Right hindlimb (tissue), 1 donor: ENCODE data around the gene HDHD3.

Experiments used
- DNase-seq: peaks from one replicate; pipeline ENCODE4 v3.0.0-alpha.2; 2018

The HDHD3 gene

DNA sequence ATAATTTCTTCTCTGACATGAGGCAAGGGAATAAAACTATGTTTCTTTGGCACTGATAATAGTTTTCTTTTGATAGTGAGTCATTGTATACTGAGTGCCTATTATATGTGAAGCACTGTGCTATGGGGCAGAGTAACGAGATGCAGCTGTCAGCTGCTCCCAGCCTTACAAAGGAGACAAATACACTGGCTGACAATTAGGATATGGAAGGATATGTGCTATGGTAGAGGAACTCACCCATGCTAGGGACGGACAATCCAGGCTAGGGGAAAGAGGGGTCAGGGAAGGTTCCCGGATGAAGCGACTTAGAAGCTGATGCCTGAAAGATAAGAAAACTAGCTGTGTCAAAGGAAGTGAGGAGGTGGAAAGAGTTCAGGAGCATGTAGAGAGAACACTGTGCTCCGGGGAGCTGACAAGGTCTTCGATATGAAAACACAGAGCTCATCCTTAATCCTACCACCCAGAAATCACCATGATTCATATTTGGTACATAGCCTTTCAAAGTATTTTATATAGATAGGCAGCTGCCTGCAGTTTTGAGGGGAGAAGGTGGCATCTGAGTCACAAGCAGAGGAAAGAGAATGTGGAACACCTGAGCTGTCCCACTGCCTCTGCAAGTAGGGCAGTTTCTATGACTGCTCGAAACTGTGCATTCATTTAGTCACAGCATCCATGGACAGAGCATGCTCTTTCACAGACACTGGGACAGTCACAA is 15.3 kb downstream of the HDHD3 start:
- no peak for DNase-seq

DNA sequence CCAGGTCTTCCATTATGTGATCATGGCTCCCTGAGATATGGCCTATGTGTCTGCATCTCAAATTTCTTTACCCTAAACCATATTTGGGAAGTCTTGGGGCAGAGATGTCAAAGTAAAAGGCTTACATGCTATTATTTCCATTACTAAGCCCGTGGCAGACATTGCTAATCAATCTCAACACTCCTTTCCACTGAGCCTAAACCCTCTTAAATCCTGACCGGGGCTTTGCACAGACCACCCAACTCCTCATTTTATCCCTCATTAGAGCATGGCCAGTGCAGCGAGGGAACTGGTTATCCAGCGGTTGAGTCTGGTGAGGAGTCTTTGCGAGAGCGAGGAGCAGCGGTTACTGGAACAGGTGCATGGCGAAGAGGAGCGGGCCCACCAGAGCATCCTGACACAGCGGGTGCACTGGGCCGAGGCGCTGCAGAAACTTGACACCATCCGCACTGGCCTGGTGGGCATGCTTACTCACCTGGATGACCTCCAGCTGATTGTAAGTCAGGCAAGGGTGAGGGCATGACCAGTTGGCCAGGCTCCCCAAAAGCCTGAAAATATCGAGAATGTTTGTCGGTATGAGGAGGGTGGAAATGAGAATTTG is 16.4 kb downstream of the HDHD3 start:
- DNase-seq: no peak

DNA sequence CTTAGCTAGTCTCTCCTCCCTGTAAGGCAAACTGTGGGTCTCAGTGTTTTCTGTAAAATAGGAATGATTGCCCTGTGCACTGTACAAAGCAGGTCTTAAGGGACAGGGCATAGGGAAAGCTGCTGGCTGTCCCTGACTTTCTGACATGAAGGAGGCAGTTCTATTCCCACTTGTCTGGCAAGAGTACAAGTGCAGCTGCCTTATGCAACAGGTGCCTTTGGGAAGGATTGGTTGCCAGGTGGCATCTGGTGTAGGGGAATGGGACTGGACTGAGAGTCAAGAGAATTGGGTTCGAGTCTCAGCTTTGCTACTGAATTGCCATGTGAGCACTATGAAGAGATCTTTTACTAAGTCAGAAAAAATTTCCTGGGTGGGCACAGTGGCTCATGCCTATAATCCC is 17.4 kb downstream of the HDHD3 start:
- DNase-seq: no peak

DNA sequence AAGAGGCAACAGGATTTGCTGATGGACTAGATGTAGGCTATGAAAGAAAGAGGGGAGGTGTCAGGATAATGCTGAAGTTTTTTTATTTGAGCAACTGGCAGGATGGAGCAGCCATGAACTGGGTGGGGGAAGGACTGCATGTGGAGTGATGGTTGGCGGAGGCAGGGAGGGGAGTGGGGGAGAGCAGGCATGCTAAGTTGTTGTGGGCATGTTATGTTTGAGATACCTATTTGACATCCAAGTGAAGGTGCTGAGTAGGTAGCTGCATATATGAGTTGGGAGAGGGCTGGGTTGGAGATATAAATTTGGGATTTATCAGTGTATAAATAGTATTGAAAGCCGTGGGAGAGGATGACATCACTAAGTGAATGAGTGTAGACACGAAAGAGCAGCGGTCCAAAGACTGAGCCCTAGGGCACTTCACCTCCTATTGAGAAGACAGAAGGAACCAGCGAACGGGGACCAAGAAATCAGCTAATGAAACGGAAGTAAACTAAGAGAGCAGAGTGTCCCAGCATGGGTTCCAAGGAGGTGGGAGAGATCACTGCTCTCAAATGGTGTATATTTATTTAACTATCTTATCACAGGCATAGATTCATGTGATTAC is 20.0 kb downstream of the HDHD3 start:
- DNase-seq: no peak

DNA sequence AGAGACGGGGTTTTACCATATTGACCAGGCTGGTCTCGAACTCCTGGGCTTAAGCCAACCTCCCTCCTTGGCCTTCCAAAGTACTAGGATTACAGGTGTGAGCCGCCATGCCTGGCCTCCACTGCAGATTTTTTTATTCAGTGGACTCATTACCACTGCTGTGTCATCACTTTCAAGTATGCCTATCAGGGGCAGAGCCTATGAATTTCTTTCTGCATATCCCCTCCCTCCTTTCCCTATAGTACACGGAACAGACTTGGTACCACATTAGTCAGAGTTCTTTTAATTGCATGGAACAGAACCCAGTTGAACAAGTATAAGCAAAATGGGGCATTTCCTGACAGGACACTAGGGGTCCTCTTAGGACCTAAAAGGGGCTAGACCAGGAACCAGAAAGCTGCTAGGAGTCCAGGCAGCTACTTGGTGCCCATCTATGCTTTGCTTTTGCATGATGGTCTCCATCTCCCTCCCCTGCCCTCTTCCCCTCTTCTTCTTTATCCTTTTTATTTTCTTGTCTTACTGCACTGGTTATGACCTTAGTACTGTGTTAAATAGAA is 21.7 kb downstream of the HDHD3 start:
- no peak for DNase-seq

DNA sequence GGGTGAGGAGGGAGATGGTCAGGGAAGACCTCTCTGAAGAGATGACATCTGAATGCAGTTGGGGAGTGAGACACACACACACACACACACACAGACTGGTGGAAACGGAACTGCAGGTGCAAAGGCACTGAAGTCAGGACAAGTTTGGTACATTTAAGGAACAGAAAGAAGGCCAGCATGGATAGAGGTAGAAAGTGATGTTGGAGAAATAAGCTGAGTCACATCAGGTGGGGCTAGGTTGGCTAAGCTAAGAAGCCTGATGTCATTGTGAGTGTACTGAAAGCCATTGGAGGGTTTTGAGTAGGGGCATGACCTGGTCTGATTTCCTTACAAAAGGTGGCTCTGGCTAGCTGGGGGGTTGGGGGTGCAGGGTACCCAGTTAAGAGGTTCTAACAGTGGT is 24.4 kb downstream of the HDHD3 start:
- DNase-seq: no peak

DNA sequence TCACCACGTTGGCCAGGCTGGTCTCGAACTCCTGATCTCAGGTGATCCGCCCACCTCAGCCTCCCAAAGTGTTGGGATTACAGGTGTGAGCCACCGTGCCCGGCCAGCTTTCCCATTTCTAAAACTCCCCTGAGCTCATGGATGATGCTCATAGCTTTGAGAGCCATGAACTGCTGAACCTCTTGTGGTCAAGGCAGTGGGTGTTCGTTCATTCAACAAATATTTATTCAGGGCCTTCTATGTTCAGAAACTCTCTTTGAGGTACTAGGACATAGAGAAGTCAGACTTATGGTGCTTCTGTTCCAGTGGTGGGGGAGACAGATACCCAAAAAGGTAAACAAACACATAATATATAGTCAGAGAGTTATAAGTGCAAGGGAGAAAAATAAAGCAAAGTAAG is 24.8 kb downstream of the HDHD3 start:
- no peak for DNase-seq

DNA sequence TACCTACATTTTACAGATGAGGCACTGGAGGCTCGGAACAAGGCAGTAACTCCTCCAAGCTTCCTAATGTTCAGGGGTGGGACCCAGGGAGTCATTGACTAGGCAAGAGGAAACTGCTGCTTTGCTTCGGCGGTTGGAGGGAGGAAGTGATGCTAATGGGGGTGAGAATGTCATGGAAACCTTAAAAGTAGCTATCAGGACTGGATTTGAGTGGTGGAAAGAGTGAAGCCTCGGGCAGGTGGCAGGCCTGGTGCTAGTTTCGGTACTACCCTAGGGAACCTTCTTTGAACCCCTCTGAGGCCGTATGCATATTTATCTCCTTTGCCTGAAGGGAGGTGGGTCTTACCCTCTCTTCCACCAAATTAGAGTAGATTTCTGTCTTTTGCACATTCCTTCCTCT is 25.8 kb downstream of the HDHD3 start:
- DNase-seq: no peak

DNA sequence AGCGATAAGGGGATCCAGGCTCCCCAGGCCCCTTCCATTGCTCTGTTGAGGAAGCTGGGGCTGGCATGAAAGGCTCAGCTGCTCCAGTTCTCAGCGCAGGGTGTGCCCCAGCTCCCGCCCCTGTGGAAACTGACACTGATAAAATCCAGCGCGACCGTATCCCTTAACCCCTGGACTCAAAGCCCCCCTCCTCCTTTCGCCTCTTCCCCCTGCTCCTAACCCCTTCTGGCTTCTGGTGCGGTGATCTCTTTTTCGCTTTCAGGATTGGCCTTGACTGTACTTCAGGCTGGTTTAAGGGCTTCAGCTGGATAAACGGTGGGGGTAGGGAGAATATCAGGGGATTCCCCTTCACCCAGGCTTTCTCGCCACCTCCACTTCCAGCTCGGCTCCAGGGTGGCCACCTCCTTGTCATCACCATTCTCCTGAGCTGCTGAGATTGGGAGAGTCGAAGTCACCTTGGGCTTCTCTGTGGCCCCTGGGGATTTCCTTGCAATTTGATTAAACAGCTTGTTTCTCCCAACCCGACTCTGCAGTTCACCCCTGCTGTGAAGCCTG is 26.6 kb downstream of the HDHD3 start:
- DNase-seq: no peak

DNA sequence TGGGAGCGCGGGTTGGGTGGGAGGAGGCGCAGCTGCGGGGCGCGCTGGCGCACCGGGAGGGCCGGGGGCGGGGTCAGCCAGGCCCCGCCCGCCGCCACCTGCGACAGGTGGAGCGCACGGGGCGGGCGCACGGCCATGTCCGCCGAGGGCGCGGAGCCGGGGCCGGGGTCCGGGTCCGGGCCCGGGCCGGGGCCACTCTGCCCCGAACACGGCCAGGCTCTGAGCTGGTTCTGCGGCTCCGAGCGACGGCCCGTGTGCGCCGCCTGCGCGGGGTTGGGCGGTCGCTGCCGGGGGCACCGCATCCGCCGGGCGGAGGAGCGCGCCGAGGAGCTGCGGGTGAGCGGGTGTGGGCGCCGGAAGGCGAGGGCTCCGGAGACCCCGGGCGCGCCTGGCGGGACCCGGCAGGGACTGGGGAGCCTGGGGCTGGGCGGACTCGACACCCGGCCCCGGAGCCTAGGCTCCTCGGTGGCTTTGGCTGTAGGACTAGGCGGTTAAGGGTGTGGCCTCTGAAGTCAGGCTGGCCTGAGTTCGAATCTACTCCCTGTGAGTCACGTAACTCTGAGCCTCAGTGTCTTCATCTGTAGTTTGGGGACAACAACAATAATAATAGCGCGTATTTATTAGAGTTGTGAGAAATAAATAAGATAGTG is 27.2 kb downstream of the HDHD3 start, which contains the start of gene BSPRY:
Gene BSPRY (plus strand): TSS at position 97 of the 650 bp plus-strand sequence. CDS start 39 bp downstream, at position 136.
- DNase-seq: no peak

DNA sequence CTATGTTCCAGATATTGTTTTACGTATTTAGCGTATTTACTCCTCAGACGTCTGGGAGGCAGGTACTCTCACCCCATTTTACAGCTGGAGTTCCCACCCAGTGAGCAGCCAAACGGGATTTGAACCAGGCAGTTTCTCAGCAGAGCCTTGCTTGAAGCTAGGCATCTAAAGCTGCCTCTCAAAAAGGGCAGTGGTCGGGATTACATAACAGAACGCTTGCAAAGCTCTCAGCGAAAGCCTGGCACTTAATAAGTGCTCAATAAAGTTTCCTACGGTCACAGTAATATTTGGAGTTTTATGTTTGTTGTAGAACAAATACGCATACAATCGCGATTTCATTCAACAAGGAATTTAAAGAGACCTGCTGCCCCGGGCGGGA is 27.7 kb downstream of the HDHD3 start:
- DNase-seq: no peak

DNA sequence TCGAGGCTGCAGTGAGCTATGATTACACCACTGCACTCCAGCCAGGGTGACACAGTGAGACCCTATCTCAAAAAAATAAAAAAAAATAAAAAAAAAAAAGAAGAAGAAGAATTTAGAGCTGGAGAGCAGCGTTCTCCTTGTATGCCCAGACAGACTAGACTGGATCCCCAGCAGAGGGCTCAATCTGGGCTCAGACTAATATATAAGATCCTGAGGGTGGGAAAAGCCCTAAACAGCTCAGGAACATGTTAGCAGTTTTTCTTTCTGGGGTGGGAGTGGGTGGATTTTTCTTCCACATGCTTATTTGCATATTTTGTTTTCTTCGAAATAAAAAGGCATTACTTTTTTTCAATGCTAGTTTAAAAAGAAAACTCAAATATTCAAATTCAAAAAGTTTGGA is 28.3 kb downstream of the HDHD3 start:
- DNase-seq: no peak

DNA sequence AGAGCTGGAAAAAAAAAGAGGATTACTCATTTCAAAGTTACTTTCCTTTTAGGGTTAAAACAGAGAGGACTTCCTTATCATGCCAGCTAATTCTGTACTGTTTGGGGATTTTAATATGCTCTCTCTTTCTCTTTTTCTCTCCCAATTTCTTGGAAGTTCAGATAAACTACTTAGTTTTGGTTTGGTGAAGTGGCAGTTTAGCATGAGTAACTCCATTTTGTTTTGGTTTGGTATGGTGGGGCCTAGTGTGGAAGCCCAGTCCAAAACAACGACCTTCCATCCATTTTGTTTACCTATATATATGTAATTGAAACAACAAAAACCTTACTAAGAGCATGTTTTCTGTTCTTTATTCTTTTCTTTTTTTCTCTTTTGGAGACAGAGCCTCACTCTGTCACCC is 31.1 kb downstream of the HDHD3 start:
- DNase-seq: no peak

DNA sequence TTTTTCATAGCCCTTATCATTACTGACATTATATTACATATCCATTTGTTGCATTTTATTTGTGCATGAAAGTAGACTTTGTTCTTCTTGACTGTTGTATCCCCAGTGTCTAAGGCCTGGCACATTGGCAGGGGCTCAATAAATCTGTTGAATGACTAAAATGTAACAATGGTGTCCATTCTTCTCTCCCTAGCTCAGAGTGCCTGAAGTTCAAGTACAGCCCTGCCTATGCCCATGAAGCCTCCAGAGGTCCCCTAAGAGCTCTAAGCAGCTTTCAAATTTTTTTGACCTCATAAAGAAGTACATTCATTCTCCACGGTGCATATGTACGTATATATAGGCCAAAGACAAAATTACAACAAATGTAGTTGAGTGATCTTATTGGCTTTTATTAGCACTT is 31.6 kb downstream of the HDHD3 start:
- DNase-seq: no peak

DNA sequence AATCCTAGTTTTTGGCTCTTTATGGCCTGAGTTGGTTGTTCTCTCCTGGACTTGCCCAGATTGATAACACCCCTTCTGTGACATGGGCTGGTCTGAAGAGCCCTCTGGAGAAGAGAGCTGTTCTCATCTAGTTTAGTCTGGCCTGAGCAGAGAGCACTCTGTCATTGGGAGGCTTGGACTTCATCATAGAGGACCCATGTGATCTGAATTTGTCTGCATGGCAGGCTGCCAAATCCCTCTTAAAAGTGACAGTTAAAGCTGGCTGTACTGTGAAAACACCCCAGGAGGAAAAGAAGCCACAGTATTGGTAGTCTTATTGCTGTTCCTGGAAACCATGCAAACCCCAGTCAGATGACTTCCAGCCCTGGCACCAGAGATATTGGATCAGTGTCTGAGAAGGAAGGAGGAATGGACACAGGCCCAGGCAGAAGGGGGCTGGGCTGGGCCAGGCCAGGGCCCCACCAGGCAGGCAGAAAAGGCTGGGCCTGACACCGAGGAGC is 33.0 kb downstream of the HDHD3 start:
- peak; percentile 72 for DNase-seq

DNA sequence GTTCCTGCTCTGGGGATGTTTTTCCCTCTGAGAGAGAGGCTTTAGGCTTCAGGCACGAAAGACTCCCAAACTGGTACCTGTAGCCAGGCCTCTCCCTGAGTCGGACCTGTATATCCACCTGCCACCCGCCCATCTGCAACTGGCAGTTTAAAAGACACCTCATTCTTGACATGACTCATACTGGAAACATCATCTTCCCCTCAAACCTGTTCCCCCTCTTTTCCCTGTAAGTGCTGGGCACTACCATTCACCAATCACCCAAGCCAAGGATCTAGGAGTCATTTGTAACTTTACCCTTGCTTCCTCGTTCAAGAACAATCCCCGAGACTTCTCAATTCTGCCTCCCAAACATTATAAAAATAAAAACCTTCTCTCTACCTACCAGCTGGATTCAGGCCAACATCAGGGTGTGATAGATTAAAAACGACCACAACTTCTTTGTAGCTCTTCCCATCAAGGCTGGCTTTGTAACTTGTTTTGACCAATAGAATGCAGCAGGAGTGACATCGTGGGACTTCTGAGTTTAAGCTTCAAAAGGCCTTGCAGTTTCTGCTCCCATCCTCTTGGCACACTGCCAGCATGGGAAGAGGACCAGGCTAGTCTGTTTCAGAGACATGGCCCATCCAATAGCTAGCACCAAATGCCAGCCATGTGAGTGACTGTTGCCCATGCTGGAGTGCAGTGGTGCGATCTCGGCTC is 34.9 kb downstream of the HDHD3 start:
- no peak for DNase-seq

DNA sequence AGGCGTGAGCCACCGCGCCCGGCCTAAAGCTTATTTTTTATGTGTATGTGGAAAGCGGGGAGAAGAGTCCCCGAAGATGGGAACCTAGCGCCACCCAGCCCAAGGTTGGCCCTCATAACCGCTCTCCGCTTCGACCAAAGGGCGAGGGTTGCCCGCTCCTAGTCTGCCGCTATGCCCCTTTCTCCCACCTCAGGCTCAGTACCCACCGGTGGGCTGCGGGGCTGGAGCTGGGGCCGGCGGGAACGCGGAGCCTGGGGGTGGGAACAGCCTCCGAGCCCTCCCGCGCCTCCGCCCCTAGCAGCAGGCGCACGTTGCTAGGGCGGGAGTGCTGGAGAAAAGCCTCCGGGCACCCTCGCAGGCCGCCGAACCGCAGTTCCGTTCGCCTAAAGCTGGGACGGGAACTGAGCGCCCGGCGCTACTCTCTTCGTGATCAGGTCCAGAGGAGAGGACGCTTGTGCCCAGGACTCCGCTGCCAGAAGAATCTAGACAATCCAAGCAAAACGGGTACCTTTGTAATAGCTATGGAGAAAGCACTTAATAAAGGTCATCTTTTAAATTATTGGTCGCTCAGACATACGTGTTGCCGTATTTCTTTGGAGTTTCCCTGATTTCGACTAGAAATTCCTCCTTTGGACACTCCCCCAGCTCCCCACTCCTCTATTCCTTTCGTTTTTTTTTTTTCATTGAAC is 36.6 kb downstream of the HDHD3 start, which contains the start of gene WDR31:
Gene WDR31 (minus strand): TSS at position 265 of the 689 bp plus-strand sequence. CDS start 8,253 bp downstream, outside the sequence.
- peak; percentile 93 for DNase-seq

DNA sequence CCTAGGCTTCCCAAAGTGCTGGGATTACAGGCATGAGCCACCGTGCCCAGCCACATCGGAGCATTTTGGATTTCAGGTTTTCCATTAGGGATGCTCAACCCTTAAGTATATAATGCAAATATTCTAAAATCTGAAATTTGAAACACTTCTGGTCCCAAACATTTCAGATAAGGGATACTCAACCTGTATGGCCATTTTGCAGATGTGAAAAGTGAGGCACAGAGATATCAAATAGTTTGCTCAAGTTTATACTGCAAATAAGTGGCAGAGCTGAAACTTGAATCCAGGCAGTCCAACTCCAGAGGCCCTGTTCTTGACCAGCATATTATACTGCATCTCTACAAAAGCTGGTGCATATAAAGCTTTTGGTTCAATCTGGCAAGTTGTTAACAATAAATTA is 39.1 kb downstream of the HDHD3 start:
- DNase-seq: no peak

DNA sequence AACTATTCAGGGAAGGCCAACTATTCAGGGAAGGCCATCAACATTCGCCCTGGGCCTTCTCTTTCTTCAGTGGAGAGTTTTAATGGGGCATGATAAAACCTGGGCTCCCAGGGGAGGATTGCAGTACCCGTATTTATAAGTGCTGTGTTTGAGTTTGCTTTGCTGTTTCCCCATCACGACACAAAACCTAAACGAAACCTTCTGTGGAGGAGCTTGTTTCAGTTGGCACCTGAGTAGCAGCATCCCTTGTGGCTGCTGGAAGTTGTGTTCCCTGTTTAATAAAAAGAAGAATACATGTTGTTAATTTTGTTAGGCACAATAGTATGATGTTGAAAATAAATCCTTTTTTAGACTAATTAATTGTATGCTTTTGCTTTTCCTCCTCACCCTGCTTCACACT is 45.0 kb downstream of the HDHD3 start:
- DNase-seq: no peak

DNA sequence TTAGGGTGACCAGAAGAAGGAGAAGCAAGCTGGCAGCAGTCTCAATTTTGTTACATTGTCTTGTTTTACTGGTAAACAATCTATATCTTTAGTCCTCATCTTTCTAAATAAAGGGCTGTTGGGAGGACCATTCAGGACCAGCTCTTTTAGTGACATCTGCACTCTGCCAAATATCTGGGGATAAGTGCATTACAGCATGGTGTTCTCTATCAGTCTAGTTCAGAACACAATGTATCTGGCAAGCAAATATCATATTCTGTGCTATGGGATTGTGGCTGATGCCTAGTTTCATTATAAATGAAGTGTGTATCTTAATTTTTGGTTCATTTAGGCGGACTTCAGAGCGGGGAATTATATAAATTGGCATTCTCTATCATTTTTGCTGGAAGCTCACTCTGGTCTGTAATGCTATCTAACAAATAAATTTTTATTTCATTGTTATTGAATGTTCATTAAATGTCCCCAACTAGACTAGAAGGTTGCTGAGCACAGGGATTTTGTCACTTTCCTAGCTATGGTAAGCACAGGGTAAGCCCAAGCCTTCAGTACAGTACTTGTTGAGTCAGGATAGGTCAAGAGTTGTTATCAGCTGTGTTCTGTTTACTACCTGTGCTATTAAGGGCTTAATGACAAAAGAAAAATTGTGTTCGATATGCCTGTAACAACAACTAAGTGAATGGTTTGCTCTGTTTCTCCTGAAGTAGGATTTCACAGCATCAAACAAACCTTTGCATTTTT is 48.6 kb downstream of the HDHD3 start:
- no peak for DNase-seq

DNA sequence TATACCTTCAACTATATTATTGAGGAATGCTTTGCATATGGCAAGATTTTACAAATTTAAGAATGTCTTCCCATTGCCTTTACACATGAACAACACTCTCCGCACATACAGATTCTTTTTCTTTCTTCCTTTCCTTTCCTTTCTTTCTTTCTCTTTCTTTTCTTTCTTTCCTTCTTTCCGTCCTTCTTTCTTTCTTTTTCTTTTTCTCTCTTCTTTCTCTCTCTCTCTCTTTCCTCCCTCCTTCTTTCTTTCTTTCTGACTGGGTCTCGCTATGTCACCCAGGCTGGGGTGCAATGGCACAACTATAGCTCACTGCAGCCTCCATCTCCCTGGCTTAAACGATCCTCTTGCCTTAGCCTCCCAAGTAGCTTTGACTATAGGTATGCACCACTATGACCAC is 50.6 kb downstream of the HDHD3 start:
- DNase-seq: no peak
